HG03520 (cell line): Measurements from ENCODE around the gene DNAH8.
"Not testable (repeated sequence)": the region's sequence is repeated elsewhere in the genome, so short reads cannot be mapped to it uniquely, and the experiment has no call there.

ENCODE experiments used
- ATAC-seq: cut with Tn5 transposase; IDR thresholded peaks from one replicate; pipeline ENCODE4 v1.9.1; 2021; ENCODE audit warnings: mild to moderate bottlenecking, moderate library complexity; ENCODE audit not compliant: unreplicated experiment

DNAH8 gene

DNA sequence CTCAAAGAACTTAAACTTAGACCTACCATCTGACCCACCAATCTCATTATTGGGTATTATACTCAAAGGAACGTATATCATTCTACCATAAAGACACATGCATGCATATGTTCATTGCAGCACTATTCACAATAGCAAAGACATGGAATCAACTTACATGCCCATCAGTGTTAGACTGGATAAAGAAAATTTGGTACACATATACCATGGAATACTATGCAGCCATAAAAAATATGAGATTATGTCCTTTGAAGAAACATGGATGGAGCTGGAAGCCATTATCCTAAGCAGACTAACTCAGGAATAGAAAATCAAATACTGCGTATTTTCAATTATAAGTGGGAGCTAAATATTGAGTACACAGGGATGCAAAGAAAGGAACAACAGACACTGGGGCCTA lies 167.0 kb downstream of the DNAH8 start:
- ATAC-seq: no peak

DNA sequence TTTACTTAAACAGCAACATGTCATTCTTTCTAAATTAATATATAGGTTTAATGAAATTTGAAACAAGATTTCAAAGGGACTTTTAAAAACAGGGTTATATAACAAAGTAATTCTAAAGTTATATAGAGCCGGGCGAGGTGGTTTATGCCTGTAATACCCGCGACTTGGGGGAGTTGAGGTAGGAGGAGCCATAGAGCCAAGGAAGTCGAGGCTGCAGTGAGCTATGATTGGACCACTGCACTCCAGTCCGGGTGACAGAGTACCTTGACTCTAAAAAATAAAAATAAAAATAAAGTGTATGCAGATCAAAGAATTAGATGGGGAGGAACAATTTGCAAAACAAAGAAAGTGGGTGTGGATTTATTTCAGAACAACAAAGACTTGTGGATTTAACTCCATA lies 182.4 kb downstream of the DNAH8 start:
- ATAC-seq: no peak

DNA sequence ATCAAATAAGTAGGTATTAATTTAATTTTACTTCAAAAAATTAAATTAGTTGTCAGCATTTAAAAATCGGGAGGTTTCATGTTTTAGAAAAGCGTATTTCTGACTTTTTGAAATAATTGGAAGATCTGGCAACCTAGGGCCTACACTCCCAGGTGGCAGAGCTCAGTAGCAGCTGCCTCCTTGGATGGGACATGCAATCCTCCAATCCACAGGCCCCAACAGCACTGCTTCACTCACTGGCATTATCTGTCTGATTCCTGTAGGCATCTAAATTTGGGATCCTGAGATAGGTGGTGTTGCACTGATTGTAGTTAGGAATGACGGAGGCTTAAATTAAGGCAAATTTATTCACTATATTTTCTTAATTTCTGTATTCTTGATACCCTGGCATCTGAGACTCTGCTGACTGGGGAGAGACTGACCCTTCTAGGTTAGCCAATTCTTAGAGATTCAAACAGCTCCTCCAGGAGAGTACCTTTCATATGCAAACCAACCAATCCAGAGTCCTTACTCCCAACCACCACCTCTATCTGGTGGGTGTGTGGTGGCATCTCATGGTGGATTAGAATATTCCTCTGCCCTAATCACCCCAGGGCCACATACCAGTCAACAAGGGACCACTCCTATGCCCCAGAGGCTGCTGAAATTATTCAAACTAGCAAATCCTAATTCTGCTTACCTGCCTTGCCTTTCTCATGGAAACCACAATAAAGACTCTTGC lies 186.9 kb downstream of the DNAH8 start:
- ATAC-seq: no peak

DNA sequence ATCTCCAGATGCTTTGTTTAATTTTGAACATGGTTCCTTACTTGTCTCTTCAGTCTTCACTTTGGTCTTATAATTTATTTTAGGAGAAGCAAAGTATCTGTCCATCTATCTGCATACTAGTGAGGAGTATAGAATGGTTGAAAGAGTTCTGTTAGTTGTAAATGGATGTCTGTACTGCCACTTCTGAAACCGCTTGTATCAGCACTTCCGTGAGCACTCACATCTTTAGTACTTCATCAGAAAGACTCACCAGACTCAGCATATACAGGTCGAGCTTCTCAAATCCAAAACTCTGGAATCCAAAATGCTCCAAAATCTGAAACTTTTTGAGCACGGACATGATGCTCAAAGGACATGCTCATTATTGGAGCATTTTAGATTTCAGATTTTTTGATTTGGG lies 191.5 kb downstream of the DNAH8 start:
- ATAC-seq: no peak

DNA sequence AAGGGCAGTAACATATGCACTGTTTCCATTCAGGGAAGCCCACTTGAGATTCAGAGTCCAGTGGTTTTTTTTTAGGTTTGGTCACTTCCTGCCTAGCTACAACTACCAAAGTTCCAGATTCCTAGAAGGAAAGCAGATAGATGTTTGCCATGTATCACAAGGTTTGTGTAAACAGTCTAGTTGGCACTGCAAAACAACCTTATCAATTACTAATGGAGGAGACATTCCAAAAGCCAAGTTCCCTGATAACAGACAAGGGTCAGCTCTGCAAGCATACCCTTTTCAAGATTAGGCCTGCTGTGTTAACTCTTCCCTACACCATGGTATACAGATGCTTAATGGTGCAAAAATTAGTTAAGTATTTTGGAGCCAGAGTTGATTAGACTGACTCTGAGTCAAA lies 192.2 kb downstream of the DNAH8 start:
- no peak for ATAC-seq

DNA sequence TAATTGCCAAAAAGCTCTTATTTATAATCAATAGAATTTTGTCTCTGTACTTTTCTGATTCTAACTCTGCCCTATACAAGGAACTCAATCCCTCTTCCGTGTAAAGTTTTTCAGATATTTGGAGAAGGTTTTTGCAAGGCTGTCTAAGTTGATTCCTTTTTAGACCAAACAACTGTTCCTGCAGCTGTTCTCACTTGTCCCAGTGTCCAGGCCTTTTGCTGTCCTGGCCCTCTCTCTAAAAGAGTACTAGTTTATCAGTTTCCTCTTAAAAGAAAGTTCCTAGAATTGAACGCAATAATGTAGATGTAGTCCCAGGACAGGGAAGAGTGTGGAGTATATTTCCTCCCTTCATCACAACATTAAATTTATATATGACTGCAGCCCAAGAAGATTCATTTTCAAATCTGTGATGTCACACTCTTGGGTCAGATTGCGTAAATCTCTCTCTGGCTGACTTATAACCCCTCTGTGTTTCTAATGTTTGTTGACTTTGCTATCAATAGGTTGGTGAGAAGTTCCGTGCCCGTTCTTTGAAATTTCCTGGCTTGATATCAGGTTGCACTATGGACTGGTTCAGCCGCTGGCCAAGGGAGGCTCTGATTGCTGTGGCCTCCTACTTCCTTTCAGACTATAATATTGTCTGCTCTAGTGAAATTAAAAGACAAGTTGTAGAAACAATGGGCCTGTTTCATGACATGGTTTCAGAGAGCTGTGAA lies 194.1 kb downstream of the DNAH8 start:
- no peak for ATAC-seq

DNA sequence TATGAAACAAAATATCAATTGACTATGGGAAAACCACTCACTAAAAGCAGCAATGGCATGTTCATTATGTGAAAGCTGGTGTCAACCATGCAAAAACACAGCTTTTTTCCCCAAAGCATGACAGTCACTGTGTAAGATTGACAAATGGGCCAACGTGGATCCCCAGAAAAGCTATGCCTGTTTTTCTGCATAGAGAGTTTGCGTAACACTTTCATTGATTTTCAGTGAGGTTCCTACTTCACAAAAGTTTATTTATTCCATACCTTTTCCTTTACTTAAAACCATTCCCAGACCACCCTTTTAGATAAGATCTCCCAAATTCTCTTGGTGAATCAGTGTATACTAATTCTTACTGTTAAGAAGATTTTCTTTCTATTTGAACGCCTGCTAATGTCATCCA lies 195.1 kb downstream of the DNAH8 start:
- no peak for ATAC-seq

DNA sequence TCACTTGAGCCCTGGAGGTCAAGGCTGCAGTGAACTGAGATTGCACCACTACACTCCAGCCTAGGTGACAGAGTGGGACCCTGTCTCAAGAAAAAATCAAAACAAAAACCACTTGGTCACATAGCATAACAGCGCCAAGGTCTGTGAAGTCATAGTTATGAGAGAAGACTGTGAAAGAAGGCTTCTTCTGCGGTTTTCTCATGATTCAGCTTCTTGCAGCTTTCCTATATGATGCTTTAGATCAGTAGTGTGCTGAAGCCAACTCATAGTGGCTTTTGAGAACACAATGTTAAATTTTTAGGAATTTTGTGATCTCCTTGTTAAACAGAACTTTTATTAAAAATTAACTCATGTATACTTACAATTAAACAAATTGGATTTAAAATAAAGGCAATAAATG lies 197.3 kb downstream of the DNAH8 start:
- no peak for ATAC-seq

DNA sequence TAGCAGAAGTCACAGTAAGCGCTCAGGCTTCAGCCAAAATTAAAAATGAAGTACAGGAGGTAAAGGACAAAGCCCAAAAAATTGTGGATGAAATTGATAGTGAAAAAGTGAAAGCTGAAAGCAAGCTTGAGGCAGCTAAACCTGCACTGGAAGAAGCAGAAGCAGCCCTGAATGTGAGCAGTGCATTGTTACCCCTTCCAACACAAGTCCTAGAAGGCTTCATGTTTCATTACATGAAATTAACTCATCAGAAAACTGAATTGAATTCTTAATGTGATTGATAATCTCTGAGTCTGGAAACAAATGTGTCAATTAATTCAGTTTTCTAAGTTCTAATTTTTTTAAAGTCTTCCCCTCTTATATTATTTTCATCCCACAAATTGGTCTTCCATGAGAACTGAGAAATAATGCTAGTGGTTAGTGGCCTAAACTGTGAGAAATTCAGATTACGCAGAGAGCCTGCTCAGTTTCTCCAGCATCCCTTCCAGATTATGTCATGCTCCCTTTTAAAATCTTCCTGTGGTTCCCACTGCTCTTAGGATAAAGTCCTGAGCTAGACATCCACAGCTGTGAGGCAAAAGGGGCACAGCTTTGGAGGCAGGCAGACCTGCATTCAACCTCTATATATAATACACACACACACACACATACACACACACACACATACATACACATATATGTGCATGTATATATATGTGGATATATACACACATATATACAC lies 200.3 kb downstream of the DNAH8 start:
- no peak for ATAC-seq

DNA sequence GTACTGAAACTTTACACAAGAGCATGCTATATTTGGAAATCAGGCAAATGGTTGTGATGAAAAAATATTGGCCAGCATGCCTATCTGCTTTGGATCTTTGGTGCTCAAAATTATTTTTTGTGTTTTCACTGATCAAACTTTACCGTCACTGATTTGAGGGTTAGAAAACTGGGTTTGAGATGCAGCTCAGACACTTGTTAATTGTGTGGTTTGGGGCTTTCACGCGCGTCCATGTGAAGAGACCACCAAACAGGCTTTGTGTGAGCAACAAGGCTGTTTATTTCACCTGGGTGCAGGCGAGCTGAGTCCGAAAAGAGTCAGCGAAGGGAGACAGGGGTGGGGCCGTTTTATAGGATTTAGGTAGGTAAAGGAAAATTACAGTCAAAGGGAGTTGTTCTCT lies 206.4 kb downstream of the DNAH8 start:
- not testable (repeated sequence) for ATAC-seq

DNA sequence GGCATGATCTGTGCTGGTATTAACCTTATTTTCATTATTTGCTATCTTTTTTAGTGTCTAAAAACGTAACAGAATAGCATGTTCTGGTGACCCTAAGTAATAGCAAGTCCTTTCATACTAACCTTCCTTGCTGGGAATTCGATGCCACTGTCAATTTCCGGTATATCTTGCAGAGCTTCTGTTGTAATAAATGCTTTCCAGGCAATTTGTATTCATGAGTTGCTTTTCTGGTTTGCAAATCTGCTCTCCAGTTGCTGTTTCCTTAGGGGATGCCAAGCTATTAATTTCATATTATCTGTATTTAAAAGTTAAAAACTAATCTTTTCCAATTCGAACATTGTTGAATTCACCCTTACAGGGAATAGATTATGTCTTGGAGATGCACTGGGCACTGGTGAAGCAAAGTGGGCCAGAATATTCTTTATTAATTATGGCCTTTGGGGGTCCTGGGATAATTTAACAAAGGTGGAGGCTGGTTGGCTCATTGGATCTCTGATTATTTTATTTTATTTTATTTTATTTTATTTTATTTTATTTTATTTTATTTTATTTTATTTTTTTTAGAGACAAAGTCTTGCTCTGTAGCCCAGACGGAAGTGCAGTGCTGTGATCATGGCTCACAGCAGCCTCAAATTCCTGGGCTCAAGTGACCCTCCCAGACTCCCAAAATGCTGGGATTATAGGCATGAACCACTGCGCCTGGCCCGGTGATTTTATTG lies 209.8 kb downstream of the DNAH8 start:
- ATAC-seq: no peak

DNA sequence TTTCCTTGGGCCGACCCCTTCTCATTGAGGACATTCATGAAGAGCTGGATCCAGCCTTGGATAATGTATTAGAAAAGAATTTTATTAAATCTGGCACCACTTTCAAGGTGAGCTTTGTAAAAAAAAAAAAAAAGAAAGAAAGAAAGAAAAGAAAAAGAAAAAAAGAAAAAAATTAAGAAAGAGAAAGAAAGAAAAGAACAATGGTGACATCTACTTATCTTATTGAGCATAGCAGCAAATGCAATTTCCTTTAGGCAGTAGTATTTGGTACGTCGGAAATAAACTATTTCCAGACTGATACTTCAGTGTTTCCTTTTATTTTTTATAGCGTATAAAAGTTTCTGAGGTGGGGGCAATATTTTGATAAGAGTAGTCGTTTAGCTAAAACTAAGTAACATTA lies 214.4 kb downstream of the DNAH8 start:
- no peak for ATAC-seq

DNA sequence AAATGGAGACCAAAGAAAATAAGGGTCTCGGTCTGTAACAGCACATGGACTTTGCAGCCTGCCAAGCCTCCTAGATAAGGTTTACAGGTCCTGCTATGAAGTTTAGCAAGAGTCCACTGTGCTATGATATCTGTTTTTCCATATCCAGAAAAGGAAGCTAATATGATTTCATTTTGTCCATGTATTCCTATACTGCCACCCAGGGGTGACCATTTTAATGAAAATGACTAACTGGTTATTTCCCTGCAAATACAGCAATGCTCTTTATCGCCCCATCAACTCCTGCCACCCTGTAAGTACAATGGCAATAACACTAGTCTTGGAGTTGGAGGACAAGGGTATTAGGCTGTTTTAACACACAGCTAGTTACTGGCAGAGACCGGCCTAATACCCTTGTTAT lies 218.3 kb downstream of the DNAH8 start:
- no peak for ATAC-seq

DNA sequence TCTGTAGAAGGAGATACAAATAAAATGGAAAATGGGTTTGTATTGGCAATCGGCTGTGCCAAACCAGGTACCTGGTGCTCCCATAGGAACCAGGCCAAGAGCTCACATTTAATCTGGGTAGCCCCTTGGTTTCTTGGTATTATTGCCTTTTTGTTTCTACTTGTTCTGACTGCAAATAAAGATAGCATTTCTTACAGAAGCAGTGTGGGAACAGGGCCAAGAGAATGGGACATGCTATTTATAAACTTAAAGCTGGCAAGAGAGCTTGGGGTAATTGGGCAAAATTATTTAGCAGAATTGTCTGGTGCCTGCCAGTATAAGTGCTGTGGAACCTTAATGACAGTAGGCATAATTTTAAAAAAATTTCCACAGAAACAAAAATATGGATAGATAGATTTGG lies 219.9 kb downstream of the DNAH8 start:
- ATAC-seq: no peak

DNA sequence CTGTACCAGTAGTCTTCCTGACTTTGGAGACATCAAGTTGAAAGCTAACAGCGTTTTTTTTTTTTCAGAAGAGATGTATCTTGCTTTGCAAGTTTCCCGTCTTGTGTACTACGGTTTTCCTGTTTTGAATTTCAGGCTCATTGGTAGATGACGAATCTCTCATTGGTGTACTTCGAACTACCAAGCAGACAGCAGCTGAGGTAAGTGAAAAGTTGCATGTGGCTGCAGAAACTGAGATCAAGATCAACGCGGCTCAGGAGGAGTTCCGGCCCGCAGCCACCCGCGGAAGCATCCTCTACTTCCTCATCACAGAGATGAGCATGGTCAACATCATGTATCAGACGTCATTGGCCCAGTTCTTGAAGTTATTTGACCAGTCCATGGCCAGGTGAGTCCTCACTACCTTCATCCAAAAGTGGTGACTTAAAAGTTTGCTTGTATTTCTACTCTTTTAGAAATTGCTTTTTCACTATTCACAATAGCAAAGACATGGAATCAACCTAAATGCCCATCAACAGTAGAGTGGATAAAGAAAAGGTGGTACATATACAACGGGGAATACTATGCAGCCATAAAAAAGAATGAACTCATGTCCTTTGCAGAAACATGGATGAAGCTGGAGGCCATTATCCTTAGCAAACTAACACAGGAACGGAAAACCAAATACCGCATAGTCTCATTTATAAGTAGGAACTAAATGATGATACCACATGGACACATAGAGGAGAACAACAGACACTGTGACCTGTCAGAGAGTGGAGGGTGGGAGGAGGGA lies 222.9 kb downstream of the DNAH8 start:
- no peak for ATAC-seq

DNA sequence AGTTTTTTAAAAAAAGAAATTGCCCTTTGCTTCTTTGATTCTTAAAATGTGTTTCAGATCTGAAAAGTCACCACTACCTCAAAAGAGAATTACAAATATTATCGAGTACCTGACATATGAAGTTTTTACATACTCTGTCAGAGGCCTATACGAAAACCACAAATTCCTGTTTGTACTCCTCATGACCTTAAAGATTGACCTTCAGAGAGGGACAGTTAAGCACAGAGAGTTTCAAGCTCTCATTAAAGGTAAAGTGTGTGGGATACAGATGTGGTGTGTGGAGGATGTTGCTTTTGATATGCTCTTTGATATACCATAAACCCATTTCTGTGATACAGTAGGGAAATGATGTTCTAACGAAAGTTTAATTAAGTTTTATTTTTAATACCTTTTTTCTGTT lies 223.6 kb downstream of the DNAH8 start:
- no peak for ATAC-seq

DNA sequence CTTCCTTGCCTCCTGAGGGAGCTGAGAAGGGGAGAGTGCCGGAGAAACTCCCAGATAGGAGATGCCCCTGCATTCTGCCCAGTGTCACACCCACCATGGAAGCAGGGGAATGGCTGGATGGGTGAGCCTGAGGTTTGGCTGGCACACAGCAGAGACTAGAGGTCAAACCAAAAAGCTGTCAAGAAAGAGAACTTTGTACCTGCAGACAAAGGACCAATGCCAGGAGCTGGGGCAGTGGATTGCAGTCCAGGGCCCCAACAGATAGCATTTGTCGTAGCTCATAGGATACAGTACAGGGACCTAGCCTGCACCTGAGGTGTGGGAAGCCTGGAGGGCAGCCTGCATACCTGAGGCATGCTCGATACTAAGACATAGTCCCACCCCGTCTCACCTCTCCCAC lies 227.3 kb downstream of the DNAH8 start:
- ATAC-seq: no peak

DNA sequence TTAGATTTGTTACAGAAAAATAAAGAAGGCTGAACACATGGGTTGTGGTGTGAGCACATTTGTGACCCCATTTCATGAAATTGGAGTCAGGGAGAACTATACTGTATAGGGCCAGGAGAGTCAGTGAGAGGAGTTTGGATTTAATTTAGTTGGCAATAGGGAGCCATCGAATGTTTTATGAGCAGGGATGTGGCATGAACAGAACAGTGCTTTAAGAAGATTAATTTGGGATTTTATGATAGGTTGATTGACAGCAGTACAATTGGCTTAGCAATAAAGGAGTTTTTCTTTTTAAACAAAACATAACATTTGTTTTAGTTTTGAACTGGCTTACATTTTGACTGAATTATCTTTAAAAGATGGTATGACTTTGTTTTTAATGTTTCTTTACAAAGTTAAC lies 227.9 kb downstream of the DNAH8 start:
- no peak for ATAC-seq

DNA sequence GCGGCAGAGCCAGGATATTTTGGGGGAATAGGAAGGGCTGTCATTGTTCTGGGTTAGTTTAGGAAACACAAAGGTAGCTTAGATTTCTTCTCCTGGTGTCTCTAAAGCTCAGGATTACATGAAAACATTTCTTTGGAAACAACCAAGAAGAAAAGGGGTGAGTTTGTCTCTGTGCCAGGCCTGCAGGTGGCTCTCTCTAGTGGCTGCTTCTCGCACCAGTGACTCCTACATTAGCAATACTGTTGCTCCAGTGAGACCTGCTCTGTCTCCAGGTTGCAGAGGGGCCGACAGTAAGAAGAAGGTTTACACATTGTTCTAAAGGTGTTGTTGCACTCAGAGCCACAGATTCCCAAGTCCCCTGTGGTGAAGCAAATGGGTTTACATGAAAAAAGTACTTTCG lies 228.9 kb downstream of the DNAH8 start:
- ATAC-seq: no peak

DNA sequence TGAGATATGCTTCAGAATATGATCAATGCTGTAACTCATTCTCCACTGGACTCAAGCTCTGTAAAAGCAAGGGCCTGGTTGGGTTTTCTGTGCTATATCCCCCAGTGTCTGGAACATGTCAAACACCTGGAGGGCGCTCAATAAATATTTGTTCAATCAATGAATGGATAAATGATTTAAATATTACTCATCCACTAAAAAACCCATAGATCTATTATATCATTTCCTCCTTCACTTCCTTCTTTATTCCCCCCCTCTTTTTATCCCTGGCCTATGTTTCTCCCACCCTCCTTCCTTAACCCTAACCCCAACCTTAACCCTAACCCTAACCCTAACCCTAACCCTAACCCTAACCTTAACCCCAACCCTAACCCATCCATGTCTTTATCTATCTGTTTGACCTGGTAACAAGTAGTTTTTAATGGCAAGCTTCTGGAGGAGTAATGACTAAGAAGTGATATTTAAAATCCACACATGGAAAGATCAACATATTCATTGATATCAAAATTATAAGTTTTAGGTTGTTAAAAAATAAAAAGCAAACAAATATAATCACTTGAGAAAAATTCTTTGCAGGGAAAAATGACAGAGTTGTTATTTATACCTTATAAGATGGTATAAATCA lies 229.7 kb downstream of the DNAH8 start:
- ATAC-seq: no peak
